ENCODE results near the gene KDELR1. TPM values are rescaled to one million over a fixed set of nuclear protein-coding genes. Genes with fewer than 3 reads are reported as not detected.

The KDELR1 gene
- total RNA-seq, 1 donor from 2014 or later: 183 TPM

GRCh38 chr19:48362716-48363499 is 28.4 kb downstream of the KDELR1 start:
- Histone ChIP-seq H3K27ac (peak overlapping the region; percentile 72 to 81), H3K9me3 (no peaks in the 10 kb centered on the region), H3K4me1 (peaks cover 0 to 4% of the 10 kb centered on the region in 2 donors), H3K36me3 (no peaks in the 10 kb centered on the region), H3K27me3 (no peaks in the 10 kb centered on the region), H3K4me3 (peak overlapping the region; percentile 61 to 65)
- TF ChIP-seq CTCF (IDR thresholded peaks at IDR 0.05): no peak
- DNase-seq (ENCODE audit: low spot score in 2 of 2): peak; percentile 86 to 97
- intact Hi-C loops (cut with DNase I): loop anchor here (1.0 to 10.0 kb wide), 4 partner anchors 28 to 352 kb away; partner anchors contain the start of genes KDELR1 and MAMSTR

GRCh38 chr19:48361912-48362311 is 29.4 kb downstream of the KDELR1 start:
- H3K36me3 ChIP-seq: no peaks in the 10 kb centered on the region
- TF ChIP-seq CTCF (IDR thresholded peaks at IDR 0.05): no peak
- intact Hi-C loops (cut with DNase I): loop anchor here (2.0 to 10.0 kb wide), 3 partner anchors 29 to 353 kb away; partner anchors contain the start of genes KDELR1 and MAMSTR

GRCh38 chr19:48359123-48359522 is 32.2 kb downstream of the KDELR1 start:
- no peaks in the 10 kb centered on the region for H3K27me3 ChIP-seq
- no peaks in the 10 kb centered on the region for H3K36me3 ChIP-seq
- no peak for TF ChIP-seq CTCF (IDR thresholded peaks at IDR 0.05)
- no peaks in the 10 kb centered on the region for H3K9me3 ChIP-seq
- intact Hi-C loops (cut with DNase I): no loop called here
- no peak overlapping the region for H3K27ac ChIP-seq
- no peak overlapping the region for H3K4me3 ChIP-seq
- no peaks in the 10 kb centered on the region for H3K4me1 ChIP-seq
- DNase-seq (ENCODE audit: low spot score in 2 of 2): no peak

More at GRCh38 chr19:48361912-48362311, 29.4 kb downstream of the KDELR1 start:
- H3K9me3 ChIP-seq: no peaks in the 10 kb centered on the region
- H3K4me3 ChIP-seq: no peak overlapping the region
- peaks cover 0 to 4% of the 10 kb centered on the region in 2 donors for H3K4me1 ChIP-seq
- H3K27me3 ChIP-seq: no peaks in the 10 kb centered on the region
- no peak for DNase-seq (ENCODE audit: low spot score in 2 of 2)
- no peak overlapping the region for H3K27ac ChIP-seq

- Histone ChIP-seq H3K27me3 (no peaks in the 10 kb centered on the region), H3K9me3 (no peaks in the 10 kb centered on the region), H3K36me3 (no peaks in the 10 kb centered on the region), H3K4me1 (no peaks in the 10 kb centered on the region), H3K4me3 (no peak overlapping the region), H3K27ac (no peak overlapping the region)
- intact Hi-C loops (cut with DNase I): no loop called here
- DNase-seq (ENCODE audit: low spot score in 2 of 2): no peak
- TF ChIP-seq CTCF (IDR thresholded peaks at IDR 0.05): no peak
These were observed 35.9 kb downstream of the KDELR1 start for GRCh38 chr19:48355365-48355954.

- H3K9me3 ChIP-seq: no peaks in the 10 kb centered on the region
- intact Hi-C loops (cut with DNase I): no loop called here
- H3K4me1 ChIP-seq: no peaks in the 10 kb centered on the region
- no peak overlapping the region for H3K27ac ChIP-seq
- H3K4me3 ChIP-seq: no peak overlapping the region
- no peaks in the 10 kb centered on the region for H3K36me3 ChIP-seq
- no peak for TF ChIP-seq CTCF (IDR thresholded peaks at IDR 0.05)
- H3K27me3 ChIP-seq: no peaks in the 10 kb centered on the region
- DNase-seq (ENCODE audit: low spot score in 2 of 2): no peak
These were observed 36.9 kb downstream of the KDELR1 start for GRCh38 chr19:48354332-48354992.
